Epithelial cell of esophagus (primary cell): Measurements from ENCODE around the gene TAF1D.
"Not testable (repeated sequence)": the region's sequence is repeated elsewhere in the genome, so short reads cannot be mapped to it uniquely, and the experiment has no call there.

Experiments
- DNase-seq: peaks from one replicate; pipeline ENCODE4 v3.0.0; 2010; ENCODE audit warnings: low read depth
- H3K4me3 ChIP-seq: 2 replicates; pipeline ENCODE4 v1.5.1; 2011; ENCODE audit warnings: mild to moderate bottlenecking, low read length, control low read depth
- TF ChIP-seq, protein P1 (sequence below): IDR thresholded peaks from 2 replicates; pipeline ENCODE4 v1.5.1; 2011; ENCODE audit warnings: low read depth, mild to moderate bottlenecking, low read length, control low read depth, inconsistent platforms; ENCODE audit not compliant: insufficient read depth; ENCODE audit errors: missing control alignments

The TAF1D gene

DNA sequence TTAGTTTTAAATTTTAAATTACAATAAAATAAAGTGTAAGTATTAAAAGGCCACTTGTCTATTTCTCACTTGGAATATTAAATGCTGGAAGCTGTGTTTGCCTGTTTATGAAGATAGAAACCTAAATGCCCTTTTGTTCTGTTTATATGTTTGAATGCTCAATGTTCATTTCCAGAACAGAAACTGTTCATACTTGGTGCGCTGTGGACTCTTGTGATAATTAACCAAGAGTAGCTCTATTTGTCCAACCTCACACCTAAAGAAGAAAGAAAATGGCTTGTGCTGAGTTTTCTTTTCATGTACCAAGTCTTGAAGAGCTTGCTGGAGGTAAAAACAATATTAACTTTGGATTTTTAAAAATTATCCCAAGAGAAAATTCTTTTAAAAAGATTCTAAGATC lies 5.8 kb upstream of the TAF1D start:
- DNase-seq: no peak
- TF ChIP-seq, protein P1, sequence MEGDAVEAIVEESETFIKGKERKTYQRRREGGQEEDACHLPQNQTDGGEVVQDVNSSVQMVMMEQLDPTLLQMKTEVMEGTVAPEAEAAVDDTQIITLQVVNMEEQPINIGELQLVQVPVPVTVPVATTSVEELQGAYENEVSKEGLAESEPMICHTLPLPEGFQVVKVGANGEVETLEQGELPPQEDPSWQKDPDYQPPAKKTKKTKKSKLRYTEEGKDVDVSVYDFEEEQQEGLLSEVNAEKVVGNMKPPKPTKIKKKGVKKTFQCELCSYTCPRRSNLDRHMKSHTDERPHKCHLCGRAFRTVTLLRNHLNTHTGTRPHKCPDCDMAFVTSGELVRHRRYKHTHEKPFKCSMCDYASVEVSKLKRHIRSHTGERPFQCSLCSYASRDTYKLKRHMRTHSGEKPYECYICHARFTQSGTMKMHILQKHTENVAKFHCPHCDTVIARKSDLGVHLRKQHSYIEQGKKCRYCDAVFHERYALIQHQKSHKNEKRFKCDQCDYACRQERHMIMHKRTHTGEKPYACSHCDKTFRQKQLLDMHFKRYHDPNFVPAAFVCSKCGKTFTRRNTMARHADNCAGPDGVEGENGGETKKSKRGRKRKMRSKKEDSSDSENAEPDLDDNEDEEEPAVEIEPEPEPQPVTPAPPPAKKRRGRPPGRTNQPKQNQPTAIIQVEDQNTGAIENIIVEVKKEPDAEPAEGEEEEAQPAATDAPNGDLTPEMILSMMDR: no peak
- no peak overlapping the region for H3K4me3 ChIP-seq

DNA sequence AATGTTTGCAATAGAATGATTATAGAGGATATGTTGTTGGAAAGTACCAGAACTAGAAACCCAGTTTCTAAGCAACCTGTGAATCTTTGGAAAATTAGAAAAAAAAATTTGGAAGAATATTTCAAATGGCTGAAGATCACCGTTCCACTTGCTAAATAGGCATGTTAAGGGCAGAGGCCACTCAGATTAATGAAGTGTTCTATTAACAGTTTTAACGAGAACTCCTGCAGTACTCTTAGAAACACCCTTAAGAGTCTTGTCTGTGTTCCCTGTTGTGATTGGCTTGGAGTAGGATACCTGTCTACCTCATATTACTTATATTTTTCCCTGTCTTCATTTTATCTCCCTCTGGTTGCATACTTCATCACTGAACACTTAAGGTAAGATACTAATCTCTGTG lies 4.8 kb upstream of the TAF1D start:
- DNase-seq: no peak
- TF ChIP-seq, protein P1: no peak
- H3K4me3 ChIP-seq: no peak overlapping the region

DNA sequence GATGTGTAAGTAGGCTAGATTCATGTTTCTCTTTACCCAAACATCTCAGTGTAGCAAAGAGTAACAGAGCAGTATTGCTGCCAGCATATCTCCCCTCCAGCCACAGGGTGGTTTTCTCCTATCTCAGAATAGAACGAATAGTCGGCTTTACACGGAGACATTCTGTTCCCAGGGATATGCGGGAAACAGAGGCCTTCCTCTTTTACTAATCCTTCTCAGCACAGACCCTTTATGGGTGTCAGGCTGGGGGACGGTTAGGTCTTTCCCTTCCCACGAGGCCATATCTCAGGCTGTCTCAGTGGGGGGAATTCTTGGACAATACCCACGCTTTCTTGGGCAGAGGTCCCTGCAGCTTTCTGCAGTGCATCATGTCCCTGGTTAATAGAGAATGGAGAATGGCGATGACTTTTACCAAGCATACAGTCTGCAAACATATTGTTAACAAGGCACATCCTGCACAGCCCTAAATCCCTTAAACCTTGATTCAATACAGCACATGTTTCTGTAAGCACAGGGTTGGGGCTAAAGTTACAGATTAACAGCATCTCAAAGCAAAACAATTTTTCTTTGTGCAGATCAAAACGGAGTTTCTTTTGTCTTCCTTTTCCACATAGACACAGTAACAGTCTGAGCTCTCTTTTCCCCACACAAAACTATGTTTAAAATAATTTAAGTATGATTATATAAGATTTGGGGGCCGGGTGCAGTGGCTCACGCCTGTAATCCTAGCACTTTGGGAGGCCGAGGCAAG lies 3.9 kb upstream of the TAF1D start:
- H3K4me3 ChIP-seq, DNase-seq: not testable (repeated sequence)

DNA sequence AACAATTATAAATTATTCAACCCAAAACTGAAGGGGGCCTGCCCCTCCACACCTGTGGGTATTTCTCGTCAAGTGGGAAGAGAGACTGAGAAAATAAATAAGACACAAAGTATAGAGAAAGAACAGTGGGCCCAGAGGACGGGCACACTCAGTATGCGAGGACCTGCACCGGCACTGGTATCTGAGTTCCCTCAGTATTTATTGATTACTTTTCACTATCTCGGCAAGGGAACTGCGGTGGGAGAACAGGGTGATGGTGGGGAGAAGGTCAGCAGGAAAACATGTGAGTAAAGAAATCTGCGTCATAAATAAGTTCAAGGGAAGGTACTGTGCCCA lies 3.3 kb upstream of the TAF1D start:
- TF ChIP-seq, protein P1: no peak
- no peak for DNase-seq
- H3K4me3 ChIP-seq: no peak overlapping the region

DNA sequence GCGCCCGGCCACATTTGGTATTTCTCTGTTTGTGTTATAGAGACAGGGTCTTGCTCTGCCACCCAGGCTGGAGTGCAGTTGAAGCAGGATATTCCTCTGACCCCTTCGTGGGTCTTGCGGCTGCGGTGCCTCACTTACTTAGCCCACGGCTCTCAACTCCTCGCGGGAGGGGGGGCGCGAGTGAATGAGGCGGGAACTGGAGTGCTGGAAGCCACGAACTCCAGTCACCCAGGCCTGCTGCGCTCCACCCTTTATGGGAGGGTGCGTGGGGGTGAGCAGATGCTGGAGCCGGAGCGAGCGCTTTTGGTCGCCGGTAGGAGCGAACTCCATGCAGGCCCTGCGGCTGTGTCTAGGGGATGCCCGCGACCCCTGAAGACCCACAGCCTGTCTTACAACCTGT lies 2.0 kb upstream of the TAF1D start:
- no peak for DNase-seq
- TF ChIP-seq, protein P1: no peak
- H3K4me3 ChIP-seq: no peak overlapping the region

DNA sequence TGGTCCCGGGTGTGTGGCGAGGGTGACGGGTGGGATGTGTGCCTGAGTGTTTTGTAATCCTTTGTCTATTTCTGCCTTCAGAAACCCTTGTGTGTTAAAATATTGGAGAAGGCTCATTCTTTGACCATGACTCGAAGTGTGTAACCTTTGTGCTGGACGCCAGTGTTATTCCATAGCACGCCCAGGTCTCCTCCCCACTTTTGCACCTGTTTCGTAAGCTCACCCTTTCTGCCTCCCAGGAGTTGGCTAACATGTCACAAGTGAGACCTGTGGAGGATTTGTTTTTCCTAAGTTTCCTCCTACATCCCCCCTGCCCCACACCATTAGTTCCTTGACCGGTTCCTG lies 559 bp upstream of the TAF1D start:
- peak; percentile 79 for DNase-seq
- H3K4me3 ChIP-seq: peak overlapping the region; percentile 85
- TF ChIP-seq, protein P1: no peak

DNA sequence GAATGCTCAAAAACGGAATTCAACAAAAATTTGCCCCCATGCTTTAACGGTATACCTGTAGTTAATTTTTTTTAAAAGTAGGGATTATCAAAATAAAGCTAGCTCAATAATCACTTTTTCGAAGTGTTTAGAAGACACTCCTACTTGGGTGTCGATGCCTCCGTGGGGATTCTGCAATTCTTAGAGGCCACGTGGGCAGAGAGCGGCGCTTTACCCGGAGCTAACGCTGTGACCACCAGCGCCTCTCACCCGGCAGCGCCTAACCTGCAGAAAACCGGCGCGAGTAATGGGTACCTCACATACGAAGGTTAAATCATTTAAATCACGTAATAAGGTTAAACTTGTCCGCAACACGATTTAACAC lies 583 bp downstream of the TAF1D start:
- DNase-seq: peak; percentile 62
- peak overlapping the region; percentile 85 for H3K4me3 ChIP-seq
- TF ChIP-seq, protein P1: no peak
